ENCODE results near the gene MYADML2. TPM values are rescaled to one million over a fixed set of nuclear protein-coding genes. Genes with fewer than 3 reads are reported as not detected.
"Not testable (repeated sequence)": the region's sequence is repeated elsewhere in the genome, so short reads cannot be mapped to it uniquely, and the experiment has no call there.

Gene MYADML2, protein sequence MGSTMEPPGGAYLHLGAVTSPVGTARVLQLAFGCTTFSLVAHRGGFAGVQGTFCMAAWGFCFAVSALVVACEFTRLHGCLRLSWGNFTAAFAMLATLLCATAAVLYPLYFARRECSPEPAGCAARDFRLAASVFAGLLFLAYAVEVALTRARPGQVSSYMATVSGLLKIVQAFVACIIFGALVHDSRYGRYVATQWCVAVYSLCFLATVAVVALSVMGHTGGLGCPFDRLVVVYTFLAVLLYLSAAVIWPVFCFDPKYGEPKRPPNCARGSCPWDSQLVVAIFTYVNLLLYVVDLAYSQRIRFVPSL
- 0.16 TPM for total RNA-seq

- no peak for DNase-seq
Measured at GRCh38 chr17:81947189-81947588, at the start of gene MYADML2. Gene MYADML2 (minus strand): TSS chr17:81947233. CDS start chr17:81941741, 5,492 bp downstream.

DNA sequence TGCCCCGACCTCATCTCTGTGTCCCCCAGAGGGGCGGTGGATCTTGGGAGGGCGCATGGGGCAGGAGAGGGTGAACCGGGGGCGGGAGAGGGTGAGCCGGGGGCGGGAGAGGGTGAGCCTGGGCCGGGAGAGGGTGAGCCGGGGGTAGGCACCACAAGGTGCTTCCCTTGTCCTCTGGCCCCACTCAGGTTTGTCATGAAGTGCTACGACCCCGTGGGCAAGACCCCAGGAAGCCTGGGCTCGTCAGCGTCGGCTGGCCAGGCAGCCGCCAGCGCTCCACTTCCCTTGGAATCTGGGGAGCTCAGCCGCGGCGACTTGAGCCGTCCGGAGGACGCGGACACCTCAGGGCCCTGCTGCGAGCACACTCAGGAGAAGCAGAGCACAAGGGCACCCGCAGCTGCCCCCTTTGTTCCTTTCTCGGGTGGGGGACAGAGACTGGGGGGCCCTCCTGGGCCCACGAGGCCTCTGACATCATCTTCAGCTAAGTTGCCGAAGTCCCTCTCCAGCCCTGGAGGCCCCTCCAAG, 49.3 kb upstream of the MYADML2 start:
- DNase-seq: no peak

DNA sequence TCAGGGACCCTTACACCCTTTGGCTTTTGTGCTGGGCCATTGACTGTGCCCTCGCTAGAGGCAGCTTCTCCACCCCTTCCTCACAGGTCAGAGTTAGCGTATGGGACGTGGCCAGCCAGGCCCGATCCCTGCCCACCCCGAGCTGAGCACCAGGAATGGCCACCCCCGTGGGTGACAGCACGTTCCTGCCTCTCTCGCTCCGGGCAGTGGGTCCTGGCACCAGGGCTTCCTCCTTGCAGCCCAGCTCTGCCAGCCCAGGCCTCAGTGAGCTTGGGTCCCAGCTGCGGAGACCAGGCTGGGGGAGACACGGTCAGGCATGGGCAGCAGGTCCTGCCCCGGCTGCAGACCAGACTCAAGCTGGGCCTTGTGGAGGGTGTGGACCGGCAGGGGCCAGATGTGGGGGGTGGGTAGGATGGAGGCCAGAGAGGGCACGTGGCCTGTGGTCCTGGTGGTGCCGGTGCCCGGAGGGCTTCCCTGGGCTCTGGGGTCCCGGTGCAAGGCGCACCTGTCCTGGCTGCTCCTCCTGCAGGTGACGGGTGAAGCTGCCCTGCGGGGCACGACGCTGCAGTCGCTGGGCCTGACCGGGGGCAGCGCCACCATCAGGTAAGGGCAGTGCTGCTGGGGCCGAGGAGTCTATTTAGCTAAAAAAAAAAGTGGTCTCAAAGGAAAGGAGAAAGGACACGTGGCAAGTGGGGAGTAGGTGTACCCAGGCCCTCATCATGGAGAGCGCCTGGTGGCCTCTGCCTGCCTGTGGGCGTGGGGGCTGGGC, 48.6 kb upstream of the MYADML2 start:
- DNase-seq: no peak

DNA sequence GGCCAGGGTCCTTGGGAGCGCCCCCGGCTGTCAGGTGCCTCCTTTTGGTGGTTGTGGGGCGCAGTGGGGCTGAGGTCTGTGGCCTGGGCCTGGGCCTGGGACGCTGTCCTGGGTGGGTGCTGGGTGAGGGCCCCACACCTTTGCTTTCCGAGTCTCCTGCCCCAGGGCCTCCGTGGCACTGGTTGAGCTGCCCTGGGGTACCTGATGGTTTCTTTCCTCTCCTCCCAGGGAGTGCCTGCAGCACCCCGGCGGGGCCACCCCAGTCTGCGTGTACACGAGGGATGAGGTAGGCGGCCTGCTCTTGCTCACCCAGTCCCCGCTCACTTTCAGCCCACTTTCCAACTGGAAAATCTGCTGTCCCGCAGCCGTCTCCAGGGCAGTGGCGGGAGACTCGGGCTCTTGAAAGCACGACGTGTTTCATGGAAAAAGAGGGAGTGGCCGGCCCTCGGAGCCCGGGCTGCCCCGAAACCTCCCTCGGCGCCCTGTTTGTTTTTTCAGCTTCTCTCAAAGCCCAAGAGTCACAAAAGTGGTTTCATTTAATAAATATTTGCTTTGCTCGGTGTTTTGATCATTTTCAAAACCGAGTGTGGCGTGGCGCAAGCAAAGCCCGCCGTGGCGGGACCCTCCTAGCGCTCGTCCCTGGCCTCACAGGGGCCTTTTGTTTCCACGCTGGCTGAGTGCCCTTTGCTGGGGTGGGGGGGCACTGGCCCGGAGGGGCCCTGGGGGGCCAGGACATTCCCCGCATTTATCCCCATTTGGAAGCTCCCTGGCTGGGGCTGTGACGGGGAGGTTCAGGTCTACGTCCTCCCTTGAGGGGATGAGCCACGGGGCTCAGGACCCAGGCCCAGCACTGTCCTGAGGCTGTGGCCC, 47.8 kb upstream of the MYADML2 start:
- DNase-seq: no peak

DNA sequence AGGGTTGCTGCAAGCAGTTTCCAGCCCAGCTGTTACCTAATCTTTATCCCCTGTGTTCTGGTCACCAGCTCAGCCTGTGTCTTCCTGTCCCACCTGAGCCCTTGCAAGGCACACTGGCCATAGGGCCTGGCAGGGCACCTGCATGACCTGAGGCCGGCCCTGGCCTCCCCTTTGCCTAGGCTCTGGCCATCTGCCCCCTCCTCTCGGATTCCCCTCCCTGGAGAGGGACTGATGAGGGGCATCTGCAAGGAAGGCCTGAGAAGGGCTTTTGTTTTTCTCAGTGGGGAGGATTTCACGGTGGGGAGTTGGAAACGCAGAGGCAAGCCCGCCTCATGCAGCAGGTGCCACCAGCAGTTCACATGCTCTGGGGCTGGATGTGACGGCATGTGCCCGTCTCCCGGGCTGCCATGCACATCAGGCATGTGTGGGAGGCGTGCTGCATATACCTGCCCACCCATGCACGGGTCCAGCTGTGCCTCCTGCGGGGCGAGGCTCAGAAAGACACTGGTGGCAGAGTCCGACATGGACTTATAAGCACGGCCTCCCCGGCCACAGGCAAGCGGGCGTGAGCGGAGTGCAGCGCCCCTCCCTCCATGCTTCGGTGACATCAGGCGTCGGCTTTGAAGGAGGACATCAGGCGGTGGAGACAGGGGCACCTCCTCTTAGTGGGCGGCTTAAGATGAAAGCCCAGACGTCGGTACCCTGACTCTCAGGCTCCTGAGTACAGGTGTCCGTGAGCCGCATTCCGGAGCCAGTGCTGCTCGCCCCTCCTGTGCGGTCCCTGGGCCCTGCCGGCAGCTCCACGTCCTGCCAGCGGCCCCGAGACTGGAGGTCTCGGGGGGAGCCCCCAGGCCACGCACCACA, 46.9 kb upstream of the MYADML2 start:
- no peak for DNase-seq

DNA sequence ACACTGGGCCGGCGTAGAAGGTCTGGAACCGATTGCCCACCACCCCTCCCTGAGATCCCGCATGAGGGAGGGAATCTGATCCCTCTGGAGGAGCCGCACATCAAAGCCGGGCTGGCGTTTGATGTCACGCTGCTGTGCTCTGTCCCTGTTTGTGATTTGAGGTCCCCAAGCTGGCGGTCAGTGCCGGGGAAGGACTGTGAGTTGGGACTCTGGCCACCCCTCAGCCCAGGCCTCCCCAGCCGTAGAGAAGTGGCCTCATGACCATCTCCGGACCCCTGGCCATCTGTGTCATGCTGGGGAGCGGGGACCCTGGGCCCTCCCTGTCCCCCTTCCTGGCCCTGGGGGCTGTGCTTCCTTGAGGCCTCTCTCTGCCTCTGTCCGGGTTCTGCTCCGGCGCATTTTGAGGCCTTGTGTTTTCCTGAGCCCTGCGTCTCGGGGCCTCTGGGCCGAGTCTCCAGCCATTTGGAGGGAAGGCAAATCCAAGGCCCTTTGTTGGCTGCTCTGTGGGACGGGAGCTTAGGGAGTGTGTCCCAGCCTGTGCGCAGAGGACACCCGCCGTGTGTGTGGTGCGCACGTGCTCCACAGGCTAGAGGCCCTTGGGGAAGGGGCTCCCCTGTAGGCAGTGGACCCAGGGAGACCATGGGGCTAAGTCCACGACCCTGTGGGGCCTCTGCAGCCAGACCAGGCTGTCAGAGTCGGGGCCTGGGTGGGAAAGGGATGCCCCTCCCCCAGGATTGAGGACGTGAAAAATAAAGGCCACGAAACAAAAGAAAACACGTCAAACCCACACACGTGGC, 45.5 kb upstream of the MYADML2 start:
- no peak for DNase-seq

GRCh38 chr17:81991684-81992305, 44.8 kb upstream of the MYADML2 start:
- DNase-seq: no peak

DNA sequence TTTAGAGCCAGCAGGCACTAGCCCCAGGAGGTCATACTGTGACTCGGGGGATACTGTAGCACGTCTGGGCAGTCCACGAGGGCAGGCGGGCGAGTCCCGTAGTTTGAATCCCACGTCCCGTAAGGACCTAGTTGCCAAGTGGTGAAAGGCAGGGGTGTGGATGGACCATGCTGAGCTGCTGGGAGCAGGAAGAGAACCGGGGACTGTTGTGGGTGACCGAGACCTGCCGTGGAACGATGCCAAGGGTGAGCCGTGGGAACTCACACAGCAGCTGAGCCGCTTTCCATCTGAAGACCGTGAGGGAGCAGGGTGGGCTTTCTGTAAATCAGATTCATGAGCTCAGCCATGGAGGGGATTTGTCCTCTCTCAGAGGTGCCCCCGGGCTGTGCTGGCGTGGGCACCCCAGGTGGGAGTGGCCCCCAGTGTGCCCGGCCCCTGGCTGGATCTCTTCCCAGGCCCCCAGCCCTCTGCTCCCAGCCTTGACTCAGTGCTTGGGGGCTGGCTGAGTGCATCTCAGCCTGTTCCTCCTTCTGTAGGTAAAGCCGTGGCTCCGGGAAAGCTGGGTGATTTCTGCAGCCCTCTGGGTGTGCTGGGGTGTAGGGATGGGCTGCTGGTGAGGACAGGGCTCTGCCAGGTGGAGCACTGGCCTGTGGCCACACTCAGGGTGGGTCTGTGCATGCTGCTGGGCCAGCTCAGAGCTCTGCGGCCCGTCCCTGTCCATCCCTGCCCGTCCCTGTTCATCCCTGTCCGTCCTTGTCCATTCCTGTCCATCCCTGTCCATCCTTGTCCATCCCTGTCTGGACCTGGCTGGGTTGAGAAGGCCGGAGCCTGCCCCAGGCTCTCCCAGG, 44.0 kb upstream of the MYADML2 start:
- no peak for DNase-seq

DNA sequence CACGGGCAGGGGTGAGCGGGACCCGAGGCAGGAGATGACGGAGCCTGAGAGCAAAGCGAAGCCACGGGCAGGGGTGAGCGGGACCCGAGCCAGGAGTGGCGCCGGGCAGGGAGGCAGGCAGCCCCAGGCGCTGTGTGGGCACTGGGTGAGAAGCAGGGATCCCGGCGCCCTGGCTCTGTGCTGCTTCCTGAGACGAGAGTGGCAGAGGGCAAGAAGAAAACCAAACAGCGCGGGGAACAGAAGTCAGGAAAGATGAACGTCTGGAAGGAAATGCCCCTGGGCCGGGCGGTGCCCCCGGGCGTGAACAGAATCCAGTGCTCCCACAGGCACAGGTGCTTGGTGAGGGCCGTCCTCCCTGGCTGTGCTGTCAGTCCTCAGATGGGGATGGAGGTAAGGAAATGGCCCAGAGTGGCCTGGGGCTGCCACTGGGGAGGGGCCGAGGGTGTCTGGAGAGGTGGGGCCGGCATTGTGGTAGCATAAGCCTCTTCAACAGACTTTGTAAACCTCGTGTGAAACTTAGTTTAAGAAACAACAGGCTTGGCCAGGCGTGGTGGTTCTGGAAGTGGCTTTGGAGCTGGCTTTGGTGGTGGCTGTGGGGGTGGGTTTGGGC, 40.2 kb upstream of the MYADML2 start:
- no peak for DNase-seq

DNA sequence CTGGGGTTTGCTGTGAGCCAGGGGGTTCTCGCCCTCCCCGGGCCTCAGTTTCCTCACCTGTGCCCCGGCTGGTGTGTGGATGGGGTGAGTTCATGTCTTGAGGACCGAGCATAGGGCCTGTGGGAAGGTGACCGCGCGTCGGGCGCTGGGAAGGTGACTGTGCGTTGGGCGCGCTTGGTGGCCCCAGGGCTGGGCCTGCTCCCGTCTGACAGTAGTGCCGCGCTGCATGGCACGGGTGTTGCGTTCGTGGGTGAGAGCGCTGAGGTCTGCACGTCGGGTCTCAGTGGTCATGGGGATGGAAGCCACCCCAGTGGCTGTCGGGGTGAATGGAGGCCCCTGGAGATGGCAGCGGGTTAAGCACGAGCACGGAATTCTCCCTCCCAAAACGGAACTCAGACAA, 39.6 kb upstream of the MYADML2 start:
- no peak for DNase-seq

- no peak for DNase-seq
Measured at GRCh38 chr17:81984773-81985410, 37.9 kb upstream of the MYADML2 start.

- no peak for DNase-seq
Measured at GRCh38 chr17:81983639-81984373, 36.8 kb upstream of the MYADML2 start.

DNA sequence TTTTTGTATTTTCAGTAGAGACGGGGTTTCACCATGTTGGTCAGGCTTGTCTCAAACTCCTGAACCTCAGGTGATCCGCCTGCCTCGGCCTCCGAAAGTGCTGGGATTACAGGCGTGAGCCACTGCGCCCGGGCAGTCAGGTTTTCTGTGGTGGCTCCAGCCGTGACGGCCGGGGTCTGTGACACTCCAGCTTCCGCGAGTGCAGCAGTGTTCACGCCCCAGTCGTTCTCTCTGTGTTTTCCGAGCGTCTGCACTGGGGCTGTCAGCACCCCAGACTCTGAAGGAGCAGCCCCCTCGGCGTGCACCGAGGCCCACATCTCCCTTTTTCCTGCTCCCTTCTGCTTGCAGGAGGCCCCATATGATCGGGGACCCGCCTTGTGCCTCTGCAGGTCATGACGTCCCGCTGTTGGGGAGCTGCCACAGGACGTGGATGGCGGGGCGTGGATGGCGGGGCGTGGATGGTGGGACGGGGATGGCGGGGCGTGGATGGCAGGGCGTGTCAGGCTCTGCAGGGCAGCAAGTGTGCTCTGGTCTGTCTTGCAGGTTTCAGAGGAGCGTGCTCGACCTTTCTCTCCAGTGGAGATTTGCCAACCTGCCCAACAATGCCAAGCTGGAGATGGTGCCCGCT, 36.1 kb upstream of the MYADML2 start:
- no peak for DNase-seq

DNA sequence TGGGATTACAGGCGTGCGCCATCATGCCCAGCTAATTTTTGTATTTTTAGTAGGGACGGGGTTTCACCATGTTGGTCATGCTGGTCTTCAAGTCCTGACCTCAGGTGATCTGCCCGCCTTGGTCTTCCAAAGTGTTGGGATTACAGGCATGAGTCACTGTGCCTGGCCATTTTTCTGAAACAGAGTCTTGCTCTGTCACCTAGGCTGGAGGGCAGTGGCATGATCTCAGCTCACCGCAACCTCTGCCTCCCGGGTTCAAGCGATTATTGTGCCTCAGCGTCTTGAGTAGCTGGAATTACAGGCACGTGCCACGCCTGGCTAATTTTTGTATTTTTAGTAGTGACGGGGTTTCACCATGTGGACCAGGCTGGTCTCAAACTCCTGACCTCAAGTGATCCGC, 34.5 kb upstream of the MYADML2 start:
- not testable (repeated sequence) for DNase-seq

DNA sequence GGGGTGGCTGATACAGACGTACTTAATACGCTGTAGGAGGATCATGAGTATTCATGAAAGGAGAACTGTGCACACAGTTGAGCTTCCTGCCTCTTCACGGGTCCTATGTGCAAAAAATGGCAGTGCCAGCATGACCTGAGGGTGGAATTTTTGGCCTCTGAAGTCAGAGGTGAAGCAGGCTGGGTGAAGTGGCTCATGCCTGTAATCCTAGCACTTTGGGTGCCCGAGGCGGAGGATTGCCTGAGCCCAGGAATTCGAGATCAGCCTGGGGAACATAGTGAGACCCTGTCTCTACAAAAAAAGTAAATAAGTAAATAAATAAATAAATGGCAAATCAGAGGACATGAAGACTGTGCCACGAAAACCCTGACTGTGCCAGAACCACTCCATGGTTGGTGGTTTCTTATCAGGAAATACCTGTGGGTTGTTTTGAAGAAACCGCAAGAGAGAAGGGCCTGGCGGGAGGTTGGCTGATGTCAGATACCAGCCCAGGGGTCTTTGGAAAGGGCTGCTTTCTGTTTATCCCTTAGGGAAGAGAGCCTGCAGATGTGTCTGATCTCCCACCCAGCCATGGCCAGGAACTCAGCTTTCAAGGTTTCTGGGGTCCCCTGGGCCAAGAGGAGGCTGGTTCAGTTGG, 33.8 kb upstream of the MYADML2 start:
- no peak for DNase-seq

GRCh38 chr17:81980122-81980521, 33.1 kb upstream of the MYADML2 start:
- DNase-seq: no peak
